GM19328 (cell line): ENCODE measurements around the gene CREB5.
"Not testable (repeated sequence)": the region's sequence is repeated elsewhere in the genome, so short reads cannot be mapped to it uniquely, and the experiment has no call there.

Experiments
- ATAC-seq: cut with Tn5 transposase; IDR thresholded peaks from one replicate; pipeline ENCODE4 v1.9.1; 2021; ENCODE audit warnings: mild to moderate bottlenecking, moderate library complexity; ENCODE audit not compliant: unreplicated experiment

Gene CREB5

GRCh38 chr7:28602282-28602681 is 190.0 kb downstream of the CREB5 start:
- ATAC-seq: no peak

- ATAC-seq: no peak
Observed at GRCh38 chr7:28605427-28606085, 193.2 kb downstream of the CREB5 start.

- ATAC-seq: no peak
Observed at GRCh38 chr7:28606421-28606820, 194.1 kb downstream of the CREB5 start.

- ATAC-seq: no peak
Observed at GRCh38 chr7:28607855-28608193, 195.5 kb downstream of the CREB5 start.

- ATAC-seq: no peak
Observed at GRCh38 chr7:28608237-28608656, 195.9 kb downstream of the CREB5 start.

GRCh38 chr7:28608731-28609130 is 196.4 kb downstream of the CREB5 start:
- no peak for ATAC-seq

- no peak for ATAC-seq
Observed at GRCh38 chr7:28609608-28610007, 197.3 kb downstream of the CREB5 start.

GRCh38 chr7:28611399-28611897 is 199.1 kb downstream of the CREB5 start:
- ATAC-seq: not testable (repeated sequence)

- ATAC-seq: no peak
Observed at GRCh38 chr7:28613262-28613661, 200.9 kb downstream of the CREB5 start.

- no peak for ATAC-seq
Observed at GRCh38 chr7:28615091-28615490, 202.8 kb downstream of the CREB5 start.

- ATAC-seq: no peak
Observed at GRCh38 chr7:28617308-28617880, 205.1 kb downstream of the CREB5 start.

GRCh38 chr7:28618383-28618782 is 206.1 kb downstream of the CREB5 start:
- ATAC-seq: no peak

GRCh38 chr7:28619256-28619655 is 206.9 kb downstream of the CREB5 start:
- no peak for ATAC-seq

- no peak for ATAC-seq
Observed at GRCh38 chr7:28621369-28621841, 209.1 kb downstream of the CREB5 start.

GRCh38 chr7:28623105-28623730 is 210.9 kb downstream of the CREB5 start:
- no peak for ATAC-seq

- ATAC-seq: no peak
Observed at GRCh38 chr7:28623863-28624262, 211.5 kb downstream of the CREB5 start.

GRCh38 chr7:28625432-28625831 is 213.1 kb downstream of the CREB5 start:
- no peak for ATAC-seq

- no peak for ATAC-seq
Observed at GRCh38 chr7:28626221-28626620, 213.9 kb downstream of the CREB5 start.

GRCh38 chr7:28626624-28627262 is 214.4 kb downstream of the CREB5 start:
- no peak for ATAC-seq

- ATAC-seq: no peak
Observed at GRCh38 chr7:28627263-28627653, 214.9 kb downstream of the CREB5 start.

- ATAC-seq: no peak
Observed at GRCh38 chr7:28627896-28628295, 215.6 kb downstream of the CREB5 start.
